Measurements from ENCODE around the gene PTPRT.

PTPRT gene

DNA sequence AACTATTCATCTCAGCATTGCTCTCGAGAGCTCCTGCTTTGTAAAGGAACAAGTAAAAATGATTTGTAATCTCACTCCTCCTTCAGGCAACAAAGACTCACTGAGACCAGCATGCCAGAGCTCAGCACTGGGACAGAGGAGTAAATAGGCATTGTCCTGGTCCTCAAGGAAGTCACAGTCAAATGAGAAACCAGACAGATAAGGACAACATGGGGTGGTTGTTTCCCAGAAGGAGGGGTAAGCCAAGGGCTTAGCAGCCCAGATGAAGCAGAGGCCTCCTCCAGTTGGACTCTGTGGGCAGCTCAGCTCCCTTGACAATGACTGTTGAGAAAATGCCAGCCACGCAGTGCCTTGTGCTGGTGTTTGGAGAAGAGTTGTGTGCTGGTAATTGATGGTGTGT lies 1145.8 kb downstream of the PTPRT start:
- H3K9ac ChIP-seq (ENCODE audit: low read depth in 1 of 2, low read length in 2 of 2), result no peak overlapping the region
- H3K27ac ChIP-seq (ENCODE audit: low read depth, low read length), result no peak overlapping the region
- no peak overlapping the region for H3K4me3 ChIP-seq (ENCODE audit: low read depth in 1 of 2, low read length in 2 of 2)
- H3K4me1 ChIP-seq (ENCODE audit: control insufficient read depth in 1 of 2, insufficient read depth in 2 of 2, low read length in 2 of 2), result no peaks in the 10 kb centered on the region
- H3K9me3 ChIP-seq (ENCODE audit: control insufficient read depth in 1 of 2, low read length in 2 of 2), result no peaks in the 10 kb centered on the region
- H3K27me3 ChIP-seq (ENCODE audit: control insufficient read depth in 1 of 2, insufficient read depth in 2 of 2, low read length in 2 of 2), result no peaks in the 10 kb centered on the region
- H3K36me3 ChIP-seq (ENCODE audit: control insufficient read depth in 1 of 2, insufficient read depth in 2 of 2, low read length in 2 of 2), result no peaks in the 10 kb centered on the region

- Histone ChIP-seq H3K4me3 (ENCODE audit: low read depth in 1 of 2, low read length in 2 of 2) (no peak overlapping the region), H3K9me3 (ENCODE audit: control insufficient read depth in 1 of 2, low read length in 2 of 2) (no peaks in the 10 kb centered on the region), H3K27me3 (ENCODE audit: control insufficient read depth in 1 of 2, insufficient read depth in 2 of 2, low read length in 2 of 2) (no peaks in the 10 kb centered on the region), H3K27ac (ENCODE audit: low read depth, low read length) (no peak overlapping the region), H3K36me3 (ENCODE audit: control insufficient read depth in 1 of 2, insufficient read depth in 2 of 2, low read length in 2 of 2) (no peaks in the 10 kb centered on the region), H3K4me1 (ENCODE audit: control insufficient read depth in 1 of 2, insufficient read depth in 2 of 2, low read length in 2 of 2) (no peaks in the 10 kb centered on the region), H3K9ac (ENCODE audit: low read depth in 1 of 2, low read length in 2 of 2) (no peak overlapping the region)
These were observed 1148.6 kb downstream of the PTPRT start for GRCh38 chr20:42041000-42041565.

DNA sequence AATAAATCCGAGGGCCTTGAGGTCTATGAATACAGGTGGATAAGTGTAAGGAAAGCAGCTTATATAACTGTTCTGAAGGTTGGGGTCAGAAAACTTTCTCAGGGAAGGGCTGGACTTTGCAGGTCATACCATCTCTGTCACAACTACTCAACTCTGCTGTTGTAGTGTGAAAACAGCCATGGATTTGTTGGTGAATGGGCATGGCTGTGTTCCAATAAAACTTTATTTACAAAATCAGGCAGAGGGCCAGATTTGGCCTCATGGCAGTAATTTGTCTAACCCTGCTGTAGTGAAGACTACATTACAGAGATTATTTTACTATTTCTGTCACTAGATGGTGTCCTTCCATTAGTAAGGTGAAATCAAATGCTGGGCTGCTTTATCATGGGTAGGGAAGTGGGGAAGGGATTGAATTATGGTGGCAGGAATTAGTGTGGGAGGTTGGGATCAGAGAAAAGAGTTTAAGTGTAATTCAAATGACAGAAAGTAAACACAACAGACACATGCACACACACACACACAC lies 1161.9 kb downstream of the PTPRT start:
- no peak overlapping the region for H3K9ac ChIP-seq (ENCODE audit: low read depth in 1 of 2, low read length in 2 of 2)
- H3K27me3 ChIP-seq (ENCODE audit: control insufficient read depth in 1 of 2, insufficient read depth in 2 of 2, low read length in 2 of 2), result no peaks in the 10 kb centered on the region
- H3K27ac ChIP-seq (ENCODE audit: low read depth, low read length), result no peak overlapping the region
- no peaks in the 10 kb centered on the region for H3K4me1 ChIP-seq (ENCODE audit: control insufficient read depth in 1 of 2, insufficient read depth in 2 of 2, low read length in 2 of 2)
- H3K9me3 ChIP-seq (ENCODE audit: control insufficient read depth in 1 of 2, low read length in 2 of 2), result no peaks in the 10 kb centered on the region
- H3K4me3 ChIP-seq (ENCODE audit: low read depth in 1 of 2, low read length in 2 of 2), result no peak overlapping the region
- H3K36me3 ChIP-seq (ENCODE audit: control insufficient read depth in 1 of 2, insufficient read depth in 2 of 2, low read length in 2 of 2), result no peaks in the 10 kb centered on the region

- H3K9ac ChIP-seq (ENCODE audit: low read depth in 1 of 2, low read length in 2 of 2), result no peak overlapping the region
- no peaks in the 10 kb centered on the region for H3K27me3 ChIP-seq (ENCODE audit: control insufficient read depth in 1 of 2, insufficient read depth in 2 of 2, low read length in 2 of 2)
- H3K27ac ChIP-seq (ENCODE audit: low read depth, low read length), result no peak overlapping the region
- H3K4me1 ChIP-seq (ENCODE audit: control insufficient read depth in 1 of 2, insufficient read depth in 2 of 2, low read length in 2 of 2), result no peaks in the 10 kb centered on the region
- H3K36me3 ChIP-seq (ENCODE audit: control insufficient read depth in 1 of 2, insufficient read depth in 2 of 2, low read length in 2 of 2), result no peaks in the 10 kb centered on the region
- no peak overlapping the region for H3K4me3 ChIP-seq (ENCODE audit: low read depth in 1 of 2, low read length in 2 of 2)
- no peaks in the 10 kb centered on the region for H3K9me3 ChIP-seq (ENCODE audit: control insufficient read depth in 1 of 2, low read length in 2 of 2)
These were observed 1163.1 kb downstream of the PTPRT start for GRCh38 chr20:42026599-42026998.

DNA sequence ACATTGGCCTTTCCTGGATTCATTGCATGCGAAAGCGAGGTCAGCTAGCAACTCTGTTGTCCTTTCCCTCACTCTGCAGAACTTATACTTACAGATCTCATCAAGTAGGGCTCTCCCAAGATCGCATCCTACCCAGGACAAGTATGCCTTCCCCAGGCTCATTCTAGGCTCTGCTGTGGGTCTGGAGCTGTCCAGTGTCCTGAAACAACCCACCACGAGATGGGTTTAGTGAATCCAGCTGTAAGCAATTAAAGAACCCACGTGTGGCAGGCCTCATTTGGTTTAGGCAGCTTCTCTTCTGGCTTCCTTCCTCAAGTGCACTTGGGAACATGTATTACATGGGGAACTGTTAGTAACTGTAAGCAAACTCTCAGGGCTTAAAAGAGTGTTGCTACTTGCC lies 1165.1 kb downstream of the PTPRT start:
- Histone ChIP-seq H3K4me1 (ENCODE audit: control insufficient read depth in 1 of 2, insufficient read depth in 2 of 2, low read length in 2 of 2) (no peaks in the 10 kb centered on the region), H3K4me3 (ENCODE audit: low read depth in 1 of 2, low read length in 2 of 2) (no peak overlapping the region), H3K9ac (ENCODE audit: low read depth in 1 of 2, low read length in 2 of 2) (no peak overlapping the region), H3K27me3 (ENCODE audit: control insufficient read depth in 1 of 2, insufficient read depth in 2 of 2, low read length in 2 of 2) (no peaks in the 10 kb centered on the region), H3K27ac (ENCODE audit: low read depth, low read length) (no peak overlapping the region), H3K36me3 (ENCODE audit: control insufficient read depth in 1 of 2, insufficient read depth in 2 of 2, low read length in 2 of 2) (no peaks in the 10 kb centered on the region), H3K9me3 (ENCODE audit: control insufficient read depth in 1 of 2, low read length in 2 of 2) (no peaks in the 10 kb centered on the region)

All from duodenal mucosa (tissue), 2 donors.